Hepatocyte (in vitro differentiated cells): ENCODE measurements around the gene RECK. TPM values are rescaled to one million over a fixed set of nuclear protein-coding genes. Genes with fewer than 3 reads are reported as not detected.
"Not testable (repeated sequence)": the region's sequence is repeated elsewhere in the genome, so short reads cannot be mapped to it uniquely, and the experiment has no call there.

Source experiments
- DNase-seq: peaks from one replicate; pipeline ENCODE4 v3.0.0-alpha.2; 2016; ENCODE audit warnings: low spot score
- H2AFZ ChIP-seq: fragments of 200-600 bp; sonication (generic); 2 replicates; pipeline ENCODE4 v1.6.0; 2016; ENCODE audit warnings: antibody characterized with exemption, mild to moderate bottlenecking
- H3K27ac ChIP-seq: fragments of 200-600 bp; sonication (generic); 2 replicates; pipeline ENCODE4 v1.5.1; 2016; ENCODE audit warnings: mild to moderate bottlenecking
- H3K27me3 ChIP-seq: fragments of 200-600 bp; sonication (generic); 2 replicates; pipeline ENCODE4 v1.6.1; 2016
- H3K36me3 ChIP-seq: fragments of 200-600 bp; sonication (generic); replicated peaks from 2 replicates; pipeline ENCODE4 v1.5.1; 2016; ENCODE audit warnings: low read depth; ENCODE audit not compliant: insufficient read depth
- H3K4me1 ChIP-seq: fragments of 200-600 bp; sonication (generic); 2 replicates; pipeline ENCODE4 v1.5.1; 2016; ENCODE audit warnings: mild to moderate bottlenecking, moderate library complexity; ENCODE audit not compliant: insufficient read depth
- H3K4me2 ChIP-seq: fragments of 200-600 bp; sonication (generic); 2 replicates; pipeline ENCODE4 v1.6.0; 2016
- H3K4me3 ChIP-seq: fragments of 200-600 bp; sonication (generic); 2 replicates; pipeline ENCODE4 v1.5.1; 2016; ENCODE audit warnings: mild to moderate bottlenecking
- H3K79me2 ChIP-seq: fragments of 200-600 bp; sonication (generic); 2 replicates; pipeline ENCODE4 v1.6.0; 2017; ENCODE audit warnings: mild to moderate bottlenecking
- H3K9me2 ChIP-seq: fragments of 200-600 bp; sonication (generic); replicated peaks from 2 replicates; pipeline ENCODE4 v1.6.0; 2017; ENCODE audit warnings: mild to moderate bottlenecking; ENCODE audit not compliant: insufficient read depth
- H3K9me3 ChIP-seq: fragments of 200-600 bp; sonication (generic); 2 replicates; pipeline ENCODE4 v1.5.1; 2016; ENCODE audit warnings: low read depth, mild to moderate bottlenecking
- H4K20me1 ChIP-seq: fragments of 200-600 bp; sonication (generic); 2 replicates; pipeline ENCODE4 v1.6.0; 2016; ENCODE audit warnings: mild to moderate bottlenecking; ENCODE audit not compliant: insufficient read depth, poor library complexity, severe bottlenecking
- EZH2 ChIP-seq: fragments of 200-600 bp; sonication (generic); IDR thresholded peaks from 2 replicates; pipeline ENCODE4 v1.6.1; 2016; ENCODE audit warnings: antibody characterized with exemption, mild to moderate bottlenecking, borderline replicate concordance
- EZH2phosphoT487 ChIP-seq: fragments of 200-600 bp; sonication (generic); IDR thresholded peaks from one replicate; pipeline ENCODE4 v1.6.1; 2018; ENCODE audit warnings: antibody characterized with exemption, mild to moderate bottlenecking, low read depth, moderate library complexity; ENCODE audit not compliant: unreplicated experiment, severe bottlenecking
- WGBS: methylation state at CpG from one replicate; pipeline ENCODE4 v1.1.6; 2016; ENCODE audit warnings: low lambda C conversion rate; ENCODE audit errors: missing lambda C conversion rate; 5-methylcytosine and 5-hydroxymethylcytosine counted together
- polyA plus RNA-seq: library from polyadenylated mRNA; unstranded; fragments of >200 nt; fragmentation: Nextera tagmentation; extraction: Ambion mirVana; gene quantifications from 2 replicates; pipeline ENCODE4 v1.2.1, GENCODE V29; 2016
- total RNA-seq: library from RNA; depleted of rRNA; stranded (reverse); fragments of >200 nt; gene quantifications from 2 replicates; pipeline ENCODE4 v1.2.3, GENCODE V29; 2014
- TF ChIP-seq, protein P1 (sequence below): fragments of 200-600 bp; sonication (generic); IDR thresholded peaks from 2 replicates; pipeline ENCODE4 v1.5.1; 2016; ENCODE audit warnings: antibody characterized with exemption, mild to moderate bottlenecking; ENCODE audit not compliant: poor library complexity

Gene RECK, protein sequence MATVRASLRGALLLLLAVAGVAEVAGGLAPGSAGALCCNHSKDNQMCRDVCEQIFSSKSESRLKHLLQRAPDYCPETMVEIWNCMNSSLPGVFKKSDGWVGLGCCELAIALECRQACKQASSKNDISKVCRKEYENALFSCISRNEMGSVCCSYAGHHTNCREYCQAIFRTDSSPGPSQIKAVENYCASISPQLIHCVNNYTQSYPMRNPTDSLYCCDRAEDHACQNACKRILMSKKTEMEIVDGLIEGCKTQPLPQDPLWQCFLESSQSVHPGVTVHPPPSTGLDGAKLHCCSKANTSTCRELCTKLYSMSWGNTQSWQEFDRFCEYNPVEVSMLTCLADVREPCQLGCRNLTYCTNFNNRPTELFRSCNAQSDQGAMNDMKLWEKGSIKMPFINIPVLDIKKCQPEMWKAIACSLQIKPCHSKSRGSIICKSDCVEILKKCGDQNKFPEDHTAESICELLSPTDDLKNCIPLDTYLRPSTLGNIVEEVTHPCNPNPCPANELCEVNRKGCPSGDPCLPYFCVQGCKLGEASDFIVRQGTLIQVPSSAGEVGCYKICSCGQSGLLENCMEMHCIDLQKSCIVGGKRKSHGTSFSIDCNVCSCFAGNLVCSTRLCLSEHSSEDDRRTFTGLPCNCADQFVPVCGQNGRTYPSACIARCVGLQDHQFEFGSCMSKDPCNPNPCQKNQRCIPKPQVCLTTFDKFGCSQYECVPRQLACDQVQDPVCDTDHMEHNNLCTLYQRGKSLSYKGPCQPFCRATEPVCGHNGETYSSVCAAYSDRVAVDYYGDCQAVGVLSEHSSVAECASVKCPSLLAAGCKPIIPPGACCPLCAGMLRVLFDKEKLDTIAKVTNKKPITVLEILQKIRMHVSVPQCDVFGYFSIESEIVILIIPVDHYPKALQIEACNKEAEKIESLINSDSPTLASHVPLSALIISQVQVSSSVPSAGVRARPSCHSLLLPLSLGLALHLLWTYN
- total RNA-seq: 11.2 and 15.3 TPM in 2 replicates
- polyA plus RNA-seq: 13.5 and 13.7 TPM in 2 replicates

DNA sequence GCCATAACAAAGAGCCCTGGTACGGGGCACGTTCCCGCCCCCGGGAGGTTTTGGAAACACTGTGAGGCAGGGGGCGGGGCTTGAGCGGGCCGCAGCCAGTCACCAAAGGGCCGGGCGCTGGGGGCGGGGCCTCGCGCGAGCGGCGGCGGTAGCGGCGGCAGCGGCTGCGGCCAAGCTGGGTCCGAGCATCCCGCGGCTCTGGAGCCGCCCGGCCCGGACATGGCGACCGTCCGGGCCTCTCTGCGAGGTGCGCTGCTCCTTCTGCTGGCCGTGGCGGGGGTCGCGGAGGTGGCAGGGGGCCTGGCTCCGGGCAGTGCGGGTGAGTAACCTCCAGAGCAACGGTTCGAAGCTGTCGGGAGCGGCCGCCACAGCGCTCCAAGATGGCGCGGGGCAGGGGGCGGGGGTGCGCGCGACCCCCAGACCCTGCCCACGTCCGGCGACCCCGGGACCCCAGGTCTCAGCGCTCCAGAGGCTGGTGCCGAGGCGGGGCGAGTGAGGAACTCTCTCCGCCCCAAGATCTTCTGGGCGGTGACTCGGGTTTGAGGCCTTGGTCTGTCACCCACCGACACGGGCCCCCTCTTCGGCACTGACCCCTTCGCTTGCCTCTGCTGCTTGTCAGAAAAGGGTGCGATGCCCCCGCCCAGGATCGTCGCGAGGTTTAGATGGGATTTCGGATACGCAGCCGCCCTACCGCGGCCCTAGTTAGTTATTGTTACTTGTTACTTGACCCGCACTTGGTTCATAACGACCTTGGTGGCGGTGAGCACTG is at the start of gene RECK:
Gene RECK (plus strand): TSS at position 134 of the 769 bp plus-strand sequence. CDS start 86 bp downstream, at position 220.
- peak within 1 kb of the TSS; percentile 69 for H3K4me3 ChIP-seq
- DNase-seq: peak; percentile 90
- H3K79me2 ChIP-seq: peaks cover 22% of the 10 kb centered on the region
- H3K27me3 ChIP-seq: peaks cover under 1% of the 10 kb centered on the region
- no peaks in the 10 kb centered on the region for H4K20me1 ChIP-seq
- peak within 1 kb of the TSS; percentile 92 for H2AFZ ChIP-seq
- no peaks in the 10 kb centered on the region for H3K4me1 ChIP-seq
- WGBS: under 1% methylated on average over 29 of the region's 77 CpGs
- no peaks in the 10 kb centered on the region for H3K9me3 ChIP-seq
- H3K36me3 ChIP-seq: no peaks in the 10 kb centered on the region
- peak within 1 kb of the TSS; percentile 83 for H3K4me2 ChIP-seq
- no peak for TF ChIP-seq EZH2
- TF ChIP-seq, protein P1, sequence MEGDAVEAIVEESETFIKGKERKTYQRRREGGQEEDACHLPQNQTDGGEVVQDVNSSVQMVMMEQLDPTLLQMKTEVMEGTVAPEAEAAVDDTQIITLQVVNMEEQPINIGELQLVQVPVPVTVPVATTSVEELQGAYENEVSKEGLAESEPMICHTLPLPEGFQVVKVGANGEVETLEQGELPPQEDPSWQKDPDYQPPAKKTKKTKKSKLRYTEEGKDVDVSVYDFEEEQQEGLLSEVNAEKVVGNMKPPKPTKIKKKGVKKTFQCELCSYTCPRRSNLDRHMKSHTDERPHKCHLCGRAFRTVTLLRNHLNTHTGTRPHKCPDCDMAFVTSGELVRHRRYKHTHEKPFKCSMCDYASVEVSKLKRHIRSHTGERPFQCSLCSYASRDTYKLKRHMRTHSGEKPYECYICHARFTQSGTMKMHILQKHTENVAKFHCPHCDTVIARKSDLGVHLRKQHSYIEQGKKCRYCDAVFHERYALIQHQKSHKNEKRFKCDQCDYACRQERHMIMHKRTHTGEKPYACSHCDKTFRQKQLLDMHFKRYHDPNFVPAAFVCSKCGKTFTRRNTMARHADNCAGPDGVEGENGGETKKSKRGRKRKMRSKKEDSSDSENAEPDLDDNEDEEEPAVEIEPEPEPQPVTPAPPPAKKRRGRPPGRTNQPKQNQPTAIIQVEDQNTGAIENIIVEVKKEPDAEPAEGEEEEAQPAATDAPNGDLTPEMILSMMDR: no peak
- TF ChIP-seq EZH2phosphoT487: no peak
- H3K27ac ChIP-seq: peak within 1 kb of the TSS; percentile 53
- no peaks in the 10 kb centered on the region for H3K9me2 ChIP-seq

DNA sequence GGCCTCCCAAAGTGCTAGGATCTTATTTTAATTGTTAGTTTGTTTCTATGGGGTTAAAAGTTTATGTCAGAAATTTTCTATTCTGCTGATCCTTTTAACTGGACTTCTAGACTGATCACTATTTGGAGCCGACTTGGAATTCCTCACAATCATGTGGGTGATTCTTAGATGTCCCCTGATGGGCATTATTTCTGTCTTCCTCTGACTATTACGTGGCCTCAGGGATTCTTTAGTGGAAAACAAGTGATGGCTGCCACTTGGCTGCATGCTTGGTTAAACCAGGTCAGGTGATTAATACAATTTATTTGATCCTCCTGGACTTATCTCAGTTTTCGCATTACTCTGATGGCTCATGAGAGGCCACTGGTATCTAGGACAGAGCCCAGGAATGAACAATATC is 46.6 kb upstream of the RECK start:
- Histone ChIP-seq H3K36me3 (no peaks in the 10 kb centered on the region), H3K4me1 (no peaks in the 10 kb centered on the region), H3K9me2 (no peaks in the 10 kb centered on the region), H3K27ac (no peak overlapping the region), H3K27me3 (peaks cover 18% of the 10 kb centered on the region), H3K4me3 (no peak overlapping the region), H3K4me2 (no peak overlapping the region), H3K9me3 (no peaks in the 10 kb centered on the region), H3K79me2 (no peaks in the 10 kb centered on the region), H4K20me1 (no peaks in the 10 kb centered on the region), H2AFZ (no peak overlapping the region)
- TF ChIP-seq, protein P1: no peak
- TF ChIP-seq EZH2phosphoT487: no peak
- TF ChIP-seq EZH2: no peak
- 75% methylated on average over 3 of the region's 3 CpGs for WGBS
- DNase-seq: no peak

DNA sequence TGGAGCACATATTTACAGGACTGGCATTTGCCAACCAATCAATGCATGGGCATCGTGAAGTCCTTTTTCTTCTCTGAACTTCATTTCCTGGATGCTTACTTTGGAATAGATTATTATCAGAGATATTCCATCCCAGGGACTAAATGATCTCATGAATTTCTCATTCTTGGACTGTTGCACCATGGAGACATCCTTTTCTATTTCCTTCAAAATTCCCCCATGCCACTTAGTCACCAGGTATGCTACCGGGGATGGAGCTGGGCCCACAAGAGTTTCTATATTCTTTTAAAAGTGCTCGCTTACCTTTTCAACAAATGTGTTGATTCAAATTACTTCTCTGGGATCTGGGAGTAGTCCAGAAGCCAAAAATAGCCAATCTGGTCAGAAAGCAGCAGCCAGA is 43.6 kb upstream of the RECK start:
- 88% methylated on average over 3 of the region's 3 CpGs for WGBS
- H3K9me3 ChIP-seq, H3K36me3 ChIP-seq, H3K4me2 ChIP-seq, H2AFZ ChIP-seq, H3K9me2 ChIP-seq, H3K4me3 ChIP-seq, H4K20me1 ChIP-seq, H3K27me3 ChIP-seq, H3K4me1 ChIP-seq, H3K79me2 ChIP-seq, H3K27ac ChIP-seq, DNase-seq: not testable (repeated sequence)
